Measurements from ENCODE around the gene IFT122. TPM values are rescaled to one million over a fixed set of nuclear protein-coding genes. Genes with fewer than 3 reads are reported as not detected.
"Not testable (repeated sequence)": the region's sequence is repeated elsewhere in the genome, so short reads cannot be mapped to it uniquely, and the experiment has no call there.

The IFT122 gene
- total RNA-seq, 1 experiment from 2014 or later = 35.5 TPM

DNA sequence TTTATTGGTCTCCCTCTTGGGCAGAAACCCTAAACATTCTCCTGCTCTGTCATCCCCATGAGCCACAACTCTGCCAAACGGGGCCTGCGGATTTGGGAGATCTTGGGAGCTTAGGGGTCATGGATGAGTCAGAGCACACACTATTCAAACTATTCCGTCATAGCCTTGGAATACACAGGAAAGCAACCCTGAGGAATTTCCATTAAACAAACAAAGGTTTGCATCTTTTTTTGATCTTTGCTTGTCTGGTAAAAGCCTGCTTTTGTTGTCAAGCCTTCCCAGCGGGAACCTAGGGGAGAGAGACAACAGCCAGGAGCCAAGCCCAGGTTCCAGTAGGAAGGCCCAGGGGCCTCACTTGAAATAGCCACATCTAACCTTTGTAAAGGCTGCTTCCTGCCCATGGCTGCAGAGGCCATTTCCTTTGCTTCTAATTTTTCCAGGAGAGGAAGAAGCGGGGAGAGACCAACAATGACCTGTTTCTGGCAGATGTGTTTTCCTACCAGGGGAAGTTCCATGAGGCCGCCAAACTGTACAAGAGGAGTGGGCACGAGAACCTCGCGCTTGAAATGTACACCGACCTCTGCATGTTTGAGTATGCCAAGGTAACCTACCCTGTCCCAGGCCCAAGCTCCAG lies 55.1 kb downstream of the IFT122 start:
- H3K36me3 Mint-ChIP-seq (ENCODE audit: insufficient read depth, unreplicated experiment); H3K4me3 Mint-ChIP-seq (ENCODE audit: low read depth, unreplicated experiment); BruUV-seq (replicated peaks); H3K27ac Mint-ChIP-seq (ENCODE audit: unreplicated experiment); CTCF ChIA-PET; H3K27me3 Mint-ChIP-seq (ENCODE audit: unreplicated experiment); H3K9me3 Mint-ChIP-seq (ENCODE audit: low read depth, unreplicated experiment); DNase-seq: not testable (repeated sequence)
- intact Hi-C loops (cut with micrococcal nuclease; ENCODE audit: unreplicated experiment) = loop anchor here (10.0 kb wide), 1 partner anchor 600 kb away; no protein-coding TSS in a partner anchor
- H3K4me1 Mint-ChIP-seq (ENCODE audit: low read depth, unreplicated experiment) = peaks cover 15% of the 10 kb centered on the region

DNA sequence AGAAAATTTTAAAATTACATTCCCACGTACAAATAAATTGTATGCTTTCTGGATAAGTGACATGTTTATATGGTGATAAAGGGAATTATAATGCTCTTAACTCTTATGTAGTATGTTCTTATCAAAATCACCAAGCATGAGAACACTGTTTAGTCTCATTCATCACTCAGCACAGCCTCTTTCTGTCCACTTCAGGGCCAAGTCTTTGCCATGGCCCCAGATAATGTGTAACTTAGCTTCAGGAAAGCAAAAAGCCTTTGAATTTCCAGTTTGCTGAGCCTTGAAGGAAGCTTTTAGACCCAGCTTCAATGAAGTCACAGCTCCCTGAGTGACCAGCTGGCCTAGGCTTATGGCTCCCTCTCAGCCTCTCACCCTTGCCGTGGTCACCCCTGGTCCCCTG lies 57.9 kb downstream of the IFT122 start:
- H3K36me3 Mint-ChIP-seq (ENCODE audit: insufficient read depth, unreplicated experiment); DNase-seq; H3K9me3 Mint-ChIP-seq (ENCODE audit: low read depth, unreplicated experiment); H3K27me3 Mint-ChIP-seq (ENCODE audit: unreplicated experiment); BruUV-seq (replicated peaks); H3K27ac Mint-ChIP-seq (ENCODE audit: unreplicated experiment); H3K4me3 Mint-ChIP-seq (ENCODE audit: low read depth, unreplicated experiment): not testable (repeated sequence)
- CTCF ChIA-PET = interaction anchor here (0.6 kb wide), 1 partner anchor 475 kb away, joined by 6 read pairs; no protein-coding TSS in a partner anchor
- peaks cover 15% of the 10 kb centered on the region for H3K4me1 Mint-ChIP-seq (ENCODE audit: low read depth, unreplicated experiment)
- intact Hi-C loops (cut with micrococcal nuclease; ENCODE audit: unreplicated experiment) = loop anchor here (10.0 kb wide), 1 partner anchor 597 kb away; no protein-coding TSS in a partner anchor

DNA sequence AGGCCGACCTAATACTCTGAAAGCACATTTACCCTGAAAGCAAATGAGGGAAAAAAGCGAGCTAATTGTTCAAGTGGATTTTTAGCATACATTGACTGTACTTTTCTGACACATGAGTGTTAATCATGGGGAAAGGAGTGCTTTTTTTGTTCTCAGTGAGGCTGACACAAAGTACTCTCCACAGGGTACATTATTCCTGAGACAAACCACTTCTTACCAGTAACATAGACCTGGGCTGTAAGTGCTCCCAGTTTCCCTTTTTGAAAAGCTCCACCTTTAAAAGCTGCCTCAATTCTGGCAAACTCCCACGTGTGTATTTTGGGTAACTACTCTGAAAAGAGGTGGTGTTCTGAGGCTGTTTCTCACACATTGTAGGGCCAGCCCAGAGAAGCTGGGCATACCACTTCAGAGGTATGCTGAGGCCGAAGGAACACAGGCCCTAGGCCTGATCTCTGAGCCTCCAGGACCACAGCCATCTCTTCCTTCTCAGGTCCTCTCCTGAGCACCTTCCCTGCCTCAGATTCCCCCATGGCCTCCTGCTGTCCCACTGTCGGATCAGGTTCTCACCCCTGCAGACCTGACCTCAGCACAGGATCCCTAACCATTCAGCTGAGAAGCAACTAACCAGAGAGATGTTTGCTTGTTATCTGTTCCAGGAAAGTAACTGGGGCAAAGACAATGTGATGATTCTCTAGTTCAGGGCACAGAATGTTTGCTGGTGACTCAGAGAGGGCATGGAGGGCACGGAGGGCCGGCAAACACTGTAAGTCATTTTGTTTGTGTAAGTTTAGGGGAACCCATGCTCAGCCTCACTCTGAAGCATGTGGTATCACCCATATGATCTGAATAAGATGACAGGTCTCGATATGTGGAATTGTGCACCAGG lies 58.8 kb downstream of the IFT122 start:
- peaks cover 15% of the 10 kb centered on the region for H3K4me1 Mint-ChIP-seq (ENCODE audit: low read depth, unreplicated experiment)
- not testable (repeated sequence) for H3K4me3 Mint-ChIP-seq (ENCODE audit: low read depth, unreplicated experiment); H3K27ac Mint-ChIP-seq (ENCODE audit: unreplicated experiment)

DNA sequence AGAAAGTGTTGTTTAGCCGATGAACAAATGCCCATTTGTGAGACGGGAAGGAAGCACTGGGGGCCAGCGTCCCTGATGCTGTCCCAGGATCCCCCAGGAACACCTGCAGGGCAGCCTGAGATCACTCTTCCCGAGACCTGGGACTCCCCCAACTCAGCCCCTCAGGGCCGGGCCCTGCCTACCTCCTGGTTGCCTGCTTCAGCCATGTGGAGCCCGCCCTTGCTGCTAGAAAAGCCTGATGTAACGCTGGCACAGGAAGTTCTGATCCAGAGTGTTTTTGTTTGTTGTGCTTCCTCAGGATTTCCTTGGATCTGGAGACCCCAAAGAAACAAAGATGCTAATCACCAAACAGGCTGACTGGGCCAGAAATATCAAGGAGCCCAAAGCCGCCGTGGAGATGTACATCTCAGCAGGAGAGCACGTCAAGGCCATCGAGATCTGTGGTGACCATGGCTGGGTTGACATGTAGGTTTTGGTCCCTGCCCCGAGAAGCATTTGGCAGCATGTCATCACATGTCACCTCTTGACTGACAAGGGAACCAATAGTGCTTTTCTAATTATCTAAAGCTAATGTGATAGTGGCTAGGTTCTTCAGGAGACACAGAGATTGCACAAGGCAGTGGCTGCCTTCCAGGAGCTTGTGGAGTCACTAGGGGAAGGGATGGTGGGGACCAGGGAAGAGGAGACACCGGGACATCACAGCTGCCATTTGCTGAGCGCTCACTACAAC lies 59.7 kb downstream of the IFT122 start:
- H3K27ac Mint-ChIP-seq (ENCODE audit: unreplicated experiment); H3K36me3 Mint-ChIP-seq (ENCODE audit: insufficient read depth, unreplicated experiment); H3K4me3 Mint-ChIP-seq (ENCODE audit: low read depth, unreplicated experiment); H3K27me3 Mint-ChIP-seq (ENCODE audit: unreplicated experiment); CTCF ChIA-PET; H3K9me3 Mint-ChIP-seq (ENCODE audit: low read depth, unreplicated experiment); DNase-seq; H3K4me1 Mint-ChIP-seq (ENCODE audit: low read depth, unreplicated experiment); BruUV-seq (replicated peaks): not testable (repeated sequence)
- intact Hi-C loops (cut with micrococcal nuclease; ENCODE audit: unreplicated experiment) = loop anchor here (10.0 kb wide), 1 partner anchor 595 kb away; no protein-coding TSS in a partner anchor

More for the DNA sequence above, 58.8 kb downstream of the IFT122 start:
- H3K36me3 Mint-ChIP-seq (ENCODE audit: insufficient read depth, unreplicated experiment); DNase-seq; H3K9me3 Mint-ChIP-seq (ENCODE audit: low read depth, unreplicated experiment); BruUV-seq (replicated peaks); H3K27me3 Mint-ChIP-seq (ENCODE audit: unreplicated experiment): not testable (repeated sequence)
- intact Hi-C loops (cut with micrococcal nuclease; ENCODE audit: unreplicated experiment) = loop anchor here (10.0 kb wide), 1 partner anchor 596 kb away; no protein-coding TSS in a partner anchor
- CTCF ChIA-PET = interaction anchor here (0.6 kb wide), 1 partner anchor 476 kb away, joined by 6 read pairs; no protein-coding TSS in a partner anchor

DNA sequence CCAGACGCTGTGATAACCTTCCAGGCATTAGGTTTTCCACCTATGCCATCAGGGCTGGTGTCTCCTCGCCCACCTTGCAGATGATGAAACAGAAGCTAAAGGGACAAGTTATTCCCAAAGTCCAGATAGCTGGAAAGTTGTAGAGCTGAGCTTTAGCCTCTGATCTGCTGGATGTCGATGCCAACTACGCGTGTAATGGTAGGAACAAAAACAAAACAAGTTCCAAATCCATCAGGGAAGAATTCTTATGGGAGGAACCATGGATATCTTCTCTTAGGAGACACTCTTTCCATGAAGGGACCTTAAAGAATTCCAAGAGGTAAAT lies 60.3 kb downstream of the IFT122 start:
- Mint-ChIP-seq H3K4me3 (ENCODE audit: low read depth, unreplicated experiment) (no peak overlapping the region), H3K4me1 (ENCODE audit: low read depth, unreplicated experiment) (peaks cover 2% of the 10 kb centered on the region), H3K36me3 (ENCODE audit: insufficient read depth, unreplicated experiment) (no peaks in the 10 kb centered on the region), H3K27ac (ENCODE audit: unreplicated experiment) (no peak overlapping the region), H3K9me3 (ENCODE audit: low read depth, unreplicated experiment) (no peaks in the 10 kb centered on the region), H3K27me3 (ENCODE audit: unreplicated experiment) (no peaks in the 10 kb centered on the region)
- intact Hi-C loops (cut with micrococcal nuclease; ENCODE audit: unreplicated experiment) = no loop called here
- TF ChIP-seq, protein P1, sequence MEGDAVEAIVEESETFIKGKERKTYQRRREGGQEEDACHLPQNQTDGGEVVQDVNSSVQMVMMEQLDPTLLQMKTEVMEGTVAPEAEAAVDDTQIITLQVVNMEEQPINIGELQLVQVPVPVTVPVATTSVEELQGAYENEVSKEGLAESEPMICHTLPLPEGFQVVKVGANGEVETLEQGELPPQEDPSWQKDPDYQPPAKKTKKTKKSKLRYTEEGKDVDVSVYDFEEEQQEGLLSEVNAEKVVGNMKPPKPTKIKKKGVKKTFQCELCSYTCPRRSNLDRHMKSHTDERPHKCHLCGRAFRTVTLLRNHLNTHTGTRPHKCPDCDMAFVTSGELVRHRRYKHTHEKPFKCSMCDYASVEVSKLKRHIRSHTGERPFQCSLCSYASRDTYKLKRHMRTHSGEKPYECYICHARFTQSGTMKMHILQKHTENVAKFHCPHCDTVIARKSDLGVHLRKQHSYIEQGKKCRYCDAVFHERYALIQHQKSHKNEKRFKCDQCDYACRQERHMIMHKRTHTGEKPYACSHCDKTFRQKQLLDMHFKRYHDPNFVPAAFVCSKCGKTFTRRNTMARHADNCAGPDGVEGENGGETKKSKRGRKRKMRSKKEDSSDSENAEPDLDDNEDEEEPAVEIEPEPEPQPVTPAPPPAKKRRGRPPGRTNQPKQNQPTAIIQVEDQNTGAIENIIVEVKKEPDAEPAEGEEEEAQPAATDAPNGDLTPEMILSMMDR (IDR thresholded peaks at IDR 0.05; ENCODE audit: unreplicated experiment) = no peak
- BruUV-seq (replicated peaks) = no TSS peak
- CTCF ChIA-PET = no interaction called here
- no peak for DNase-seq

DNA sequence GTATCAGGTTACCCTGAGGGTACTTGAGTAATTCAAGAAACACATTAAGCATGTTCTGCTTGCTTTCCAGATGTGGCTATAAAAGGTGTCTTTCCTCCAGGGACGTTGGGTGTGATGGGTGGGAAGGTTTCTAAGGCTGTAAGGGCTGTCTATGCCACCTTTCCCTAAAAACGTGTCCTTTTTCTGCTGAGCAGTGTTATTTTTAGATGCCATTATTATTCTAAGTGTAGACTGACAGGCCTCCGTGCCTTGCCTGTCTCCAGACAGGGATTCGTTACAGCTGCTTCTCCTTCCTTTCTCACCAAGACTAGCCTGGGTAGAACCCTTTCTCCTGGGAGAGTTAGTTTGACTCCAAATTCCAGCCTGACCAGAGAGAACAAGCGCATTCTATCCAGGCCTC lies 61.6 kb downstream of the IFT122 start:
- no peaks in the 10 kb centered on the region for H3K36me3 Mint-ChIP-seq (ENCODE audit: insufficient read depth, unreplicated experiment)
- H3K27ac Mint-ChIP-seq (ENCODE audit: unreplicated experiment) = no peak overlapping the region
- no peaks in the 10 kb centered on the region for H3K4me1 Mint-ChIP-seq (ENCODE audit: low read depth, unreplicated experiment)
- TF ChIP-seq, protein P1 (IDR thresholded peaks at IDR 0.05; ENCODE audit: unreplicated experiment) = no peak
- intact Hi-C loops (cut with micrococcal nuclease; ENCODE audit: unreplicated experiment) = no loop called here
- no peak overlapping the region for H3K4me3 Mint-ChIP-seq (ENCODE audit: low read depth, unreplicated experiment)
- no peaks in the 10 kb centered on the region for H3K9me3 Mint-ChIP-seq (ENCODE audit: low read depth, unreplicated experiment)
- H3K27me3 Mint-ChIP-seq (ENCODE audit: unreplicated experiment) = no peaks in the 10 kb centered on the region
- CTCF ChIA-PET = interaction anchor here (1.2 kb wide), 1 partner anchor 9 kb away, joined by 3 read pairs; no protein-coding TSS in a partner anchor
- no TSS peak for BruUV-seq (replicated peaks)
- no peak for DNase-seq

Data from Calu3 (cell line).